TTC549 (cell line): Measurements from ENCODE around the gene AASDHPPT.
A peak's percentile ranks its signal among the peaks of the same experiment; 100 is the strongest.

Experiments
- FAIRE-seq: peaks from 2 replicates; lab custom pipeline; 2012; peaks lifted over from hg19 to GRCh38; lab: Jason Lieb, UNC

AASDHPPT gene

GRCh38 chr11:106086135-106086534 is 8.7 kb downstream of the AASDHPPT start:
- FAIRE-seq = no peak

DNA sequence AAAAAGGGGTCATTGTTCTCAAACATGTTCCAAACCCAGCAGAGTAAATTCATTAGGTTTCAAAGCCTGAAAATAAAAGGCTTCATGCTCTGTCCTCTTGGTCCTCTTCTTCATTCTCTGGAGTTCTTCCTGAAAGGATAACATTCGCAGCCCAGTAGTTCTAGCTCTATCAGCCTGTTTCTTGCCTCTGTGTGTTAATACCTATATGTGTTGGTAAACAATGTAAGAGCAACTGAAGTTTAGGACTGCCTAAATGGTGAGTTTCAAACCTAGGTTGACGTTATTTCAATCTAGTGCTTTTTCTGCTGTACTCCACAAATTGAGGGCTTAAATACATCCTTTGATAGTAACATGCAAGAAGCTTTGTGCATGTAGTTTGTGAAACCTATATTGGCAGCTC is 9.4 kb downstream of the AASDHPPT start:
- peak; percentile 42 for FAIRE-seq

- FAIRE-seq = peak; percentile 77
These were observed 10.5 kb downstream of the AASDHPPT start for GRCh38 chr11:106087815-106088435.

DNA sequence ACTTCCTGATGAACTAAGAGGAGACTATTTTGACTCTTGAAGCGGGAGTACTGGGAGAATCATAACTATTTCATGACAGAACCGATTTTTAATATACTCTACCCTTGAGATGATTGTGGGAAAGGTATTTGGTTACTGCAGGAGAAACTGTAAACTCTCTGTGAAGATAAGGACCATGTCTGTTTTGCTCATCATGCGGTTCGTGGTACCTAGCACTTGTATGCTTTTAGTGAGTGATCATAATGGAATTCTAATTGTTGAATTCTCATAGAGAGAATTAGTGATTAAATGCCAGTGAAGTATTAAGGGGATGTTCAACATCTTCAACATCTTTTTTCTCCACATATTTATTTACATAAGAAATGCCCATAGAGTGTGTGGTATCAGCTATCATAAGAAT is 11.4 kb downstream of the AASDHPPT start:
- no peak for FAIRE-seq

GRCh38 chr11:106091480-106092123 is 14.1 kb downstream of the AASDHPPT start:
- no peak for FAIRE-seq

DNA sequence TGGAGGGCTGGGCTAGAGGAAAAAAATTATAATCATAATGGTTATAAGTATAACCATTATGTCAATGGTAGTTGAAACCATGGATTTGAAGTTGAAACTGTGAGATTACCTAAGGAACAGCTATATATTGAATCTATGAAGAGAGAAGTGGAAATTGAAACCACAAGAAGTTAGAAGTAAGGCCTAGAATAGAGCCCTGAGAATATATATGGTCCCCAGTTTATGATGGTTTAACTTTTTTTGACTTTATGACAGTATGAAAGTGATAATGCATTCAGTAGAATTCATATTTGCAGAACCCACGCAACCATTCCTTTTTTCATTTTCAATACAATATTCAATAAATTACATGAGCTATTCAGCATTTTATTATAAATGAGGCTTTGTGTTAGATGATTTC is 15.0 kb downstream of the AASDHPPT start:
- FAIRE-seq = no peak

- FAIRE-seq = no peak
These were observed 21.6 kb downstream of the AASDHPPT start for GRCh38 chr11:106098893-106099553.

- no peak for FAIRE-seq
These were observed 23.9 kb downstream of the AASDHPPT start for GRCh38 chr11:106101370-106101769.

DNA sequence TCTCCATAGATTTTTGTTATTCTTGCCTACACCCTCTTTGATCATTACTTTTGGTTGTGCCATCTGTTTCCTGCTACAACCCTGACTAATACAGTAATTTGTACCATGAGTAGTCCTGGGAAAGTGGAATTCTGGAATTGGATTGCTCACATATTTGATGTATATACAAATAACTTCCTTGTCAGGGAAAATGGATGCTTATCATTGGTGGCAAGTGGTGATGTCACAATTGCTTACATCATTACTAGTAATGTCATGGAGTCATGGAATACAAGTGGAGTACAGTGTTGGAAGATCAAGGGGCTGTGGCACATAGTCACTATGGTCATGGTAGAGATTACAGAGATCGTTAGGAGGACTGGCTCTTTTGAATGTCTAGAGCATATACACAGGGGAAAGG is 24.4 kb downstream of the AASDHPPT start:
- no peak for FAIRE-seq

DNA sequence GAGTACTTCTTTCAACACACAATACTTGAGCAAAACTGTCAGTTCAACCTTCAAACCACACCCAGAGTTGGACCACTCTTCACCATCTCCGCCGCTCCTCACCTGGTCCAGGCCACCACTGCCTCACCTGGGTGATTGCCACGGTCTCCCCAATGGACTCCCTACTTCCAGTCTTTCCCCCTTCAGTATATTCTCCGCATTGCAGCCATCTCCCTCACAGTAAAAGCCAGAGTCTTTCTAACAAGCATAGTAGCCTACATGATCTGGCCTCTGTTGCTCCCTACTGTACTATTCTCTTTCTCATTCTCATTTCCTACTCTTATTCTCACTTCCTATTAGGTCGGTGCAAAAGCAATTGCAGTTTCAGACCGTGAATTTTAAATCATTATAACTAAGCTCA is 28.5 kb downstream of the AASDHPPT start:
- FAIRE-seq = no peak

DNA sequence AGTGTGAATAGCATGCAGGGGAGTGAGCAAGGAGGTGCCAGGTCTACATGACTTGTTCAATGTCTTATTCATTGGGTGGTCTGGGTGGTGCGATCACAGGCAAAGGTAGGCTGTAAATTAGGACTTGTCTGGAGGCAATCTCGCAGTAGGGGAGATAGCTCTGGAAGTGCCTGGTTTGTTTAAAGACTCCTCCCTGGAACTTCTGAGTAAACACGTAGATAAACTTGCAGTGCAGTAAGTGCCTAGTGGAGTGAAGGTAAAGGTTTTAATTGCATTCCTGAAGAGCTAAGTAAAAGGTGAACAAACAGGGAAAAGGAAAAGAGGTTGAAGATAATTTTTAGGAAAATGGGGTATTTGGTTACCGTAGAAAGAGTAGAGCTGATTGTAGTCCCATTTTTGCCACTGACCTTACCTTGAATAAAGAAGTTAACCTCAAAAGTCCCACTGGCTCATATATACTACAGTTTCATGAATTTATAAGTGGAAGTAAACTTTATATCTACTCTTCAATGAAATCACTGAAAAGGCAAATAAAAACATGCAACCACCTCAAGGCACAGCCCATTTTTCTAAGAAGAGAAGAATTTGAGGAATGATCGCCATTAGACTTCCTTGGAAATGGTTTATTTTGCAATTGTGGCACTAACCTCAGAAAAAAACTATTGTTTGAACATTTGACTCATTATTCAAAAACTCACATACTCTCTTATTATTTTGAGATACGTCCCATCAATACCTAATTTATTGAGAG is 44.3 kb downstream of the AASDHPPT start:
- no peak for FAIRE-seq

DNA sequence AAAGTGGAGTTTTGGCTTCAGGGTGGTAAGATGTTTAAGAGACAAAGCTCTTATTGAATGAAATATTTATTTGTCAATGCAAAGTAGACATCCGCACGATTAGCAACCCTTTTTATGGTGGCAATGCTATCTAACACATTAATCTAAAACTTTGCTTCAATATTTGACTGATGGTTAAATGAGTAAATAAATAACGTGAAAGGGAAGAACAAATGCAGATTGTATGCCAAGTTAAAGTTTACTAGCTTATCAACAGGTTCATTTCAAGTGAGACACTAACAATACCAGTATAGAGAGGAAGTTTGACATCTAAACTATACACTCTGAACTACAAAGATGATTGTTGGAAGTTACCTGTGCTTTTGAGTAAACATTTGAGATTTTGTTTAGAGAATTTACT is 50.1 kb downstream of the AASDHPPT start:
- FAIRE-seq = no peak

DNA sequence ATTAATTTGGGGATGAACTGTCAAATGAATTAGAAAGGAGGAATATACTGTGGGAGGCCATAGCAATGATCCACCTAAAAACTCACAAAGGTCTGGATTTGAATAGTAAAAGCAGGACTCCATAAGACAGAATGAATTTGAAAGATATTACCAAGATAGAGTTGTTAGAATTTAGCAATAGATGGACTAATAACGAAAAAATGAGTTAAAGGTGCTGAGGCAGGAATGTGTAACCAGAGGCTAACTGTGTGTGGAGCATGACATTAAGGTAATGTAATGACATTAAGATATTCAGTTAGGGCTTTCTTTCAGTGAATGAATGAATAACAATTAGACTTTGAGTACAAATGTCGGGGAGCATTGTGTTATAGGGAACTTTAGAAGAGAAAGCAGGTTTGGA is 51.3 kb downstream of the AASDHPPT start:
- no peak for FAIRE-seq

GRCh38 chr11:106131998-106132397 is 54.5 kb downstream of the AASDHPPT start:
- no peak for FAIRE-seq

- no peak for FAIRE-seq
These were observed 55.3 kb downstream of the AASDHPPT start for GRCh38 chr11:106132582-106133354.

DNA sequence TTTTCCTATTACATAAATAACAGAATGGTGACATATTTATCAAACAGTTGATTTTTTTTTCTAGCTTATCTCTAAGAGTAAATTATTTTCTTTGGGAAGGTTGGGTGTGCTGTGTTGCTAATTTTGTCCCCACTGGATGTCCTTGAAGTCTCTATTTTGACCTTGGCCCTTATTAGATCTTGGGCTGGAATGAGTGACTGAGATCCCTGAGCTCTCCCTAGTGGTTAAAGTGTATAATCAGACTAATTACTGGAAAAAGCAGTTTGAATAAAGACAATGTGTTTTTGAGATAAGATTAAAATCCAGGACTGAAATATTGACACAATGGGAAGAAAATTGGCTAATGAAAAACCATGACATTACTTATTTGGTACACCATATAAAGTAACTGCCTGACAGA is 56.1 kb downstream of the AASDHPPT start:
- peak; percentile 13 for FAIRE-seq

- no peak for FAIRE-seq
These were observed 59.6 kb downstream of the AASDHPPT start for GRCh38 chr11:106137061-106137460.

DNA sequence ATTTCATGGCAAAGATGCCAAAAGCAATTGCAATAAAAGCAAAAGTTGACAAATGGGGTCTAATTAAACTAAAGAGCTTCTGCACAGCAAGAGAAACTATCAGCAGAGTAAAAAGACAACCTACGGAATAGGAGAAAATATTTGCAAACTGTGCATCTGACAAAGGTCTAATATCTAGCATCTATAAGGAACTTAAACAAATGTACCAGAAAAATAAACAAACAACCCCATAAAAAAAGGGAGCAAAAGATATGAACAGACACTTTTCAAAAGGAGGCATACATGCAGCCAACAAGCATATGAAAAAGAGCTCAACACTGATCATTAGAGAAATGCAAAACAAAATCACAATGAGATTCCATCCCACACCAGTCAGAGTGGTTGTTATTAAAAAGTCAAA is 60.3 kb downstream of the AASDHPPT start:
- FAIRE-seq = no peak
